ENCODE data around the gene INSYN2B.

INSYN2B gene

GRCh38 chr5:169933127-169933526 is 47.2 kb downstream of the INSYN2B start:
- DNase-seq (ENCODE audit: low spot score): no peak
- TF ChIP-seq CTCF (IDR thresholded peaks at IDR 0.05; ENCODE audit: extremely low read depth, insufficient read depth, missing control alignments): no peak
- in situ Hi-C loops (cut with MboI; ENCODE audit: low pct_unique_long_range_greater_than_20kb, low sequenced_read_pairs, unreplicated experiment): no loop called here

GRCh38 chr5:169923988-169924387 is 56.3 kb downstream of the INSYN2B start:
- no peak for DNase-seq (ENCODE audit: low spot score)
- no peak for TF ChIP-seq CTCF (IDR thresholded peaks at IDR 0.05; ENCODE audit: extremely low read depth, insufficient read depth, missing control alignments)
- in situ Hi-C loops (cut with MboI; ENCODE audit: low pct_unique_long_range_greater_than_20kb, low sequenced_read_pairs, unreplicated experiment): no loop called here

- in situ Hi-C loops (cut with MboI; ENCODE audit: low pct_unique_long_range_greater_than_20kb, low sequenced_read_pairs, unreplicated experiment): no loop called here
- DNase-seq (ENCODE audit: low spot score): no peak
- TF ChIP-seq CTCF (IDR thresholded peaks at IDR 0.05; ENCODE audit: extremely low read depth, insufficient read depth, missing control alignments): no peak
Measured at GRCh38 chr5:169922474-169922873, 57.8 kb downstream of the INSYN2B start.

GRCh38 chr5:169921949-169922348 is 58.3 kb downstream of the INSYN2B start:
- in situ Hi-C loops (cut with MboI; ENCODE audit: low pct_unique_long_range_greater_than_20kb, low sequenced_read_pairs, unreplicated experiment): no loop called here
- no peak for DNase-seq (ENCODE audit: low spot score)
- no peak for TF ChIP-seq CTCF (IDR thresholded peaks at IDR 0.05; ENCODE audit: extremely low read depth, insufficient read depth, missing control alignments)

- TF ChIP-seq CTCF (IDR thresholded peaks at IDR 0.05; ENCODE audit: extremely low read depth, insufficient read depth, missing control alignments): no peak
Measured at GRCh38 chr5:169921384-169921783, 58.9 kb downstream of the INSYN2B start.

GRCh38 chr5:169920474-169920873 is 59.8 kb downstream of the INSYN2B start:
- in situ Hi-C loops (cut with MboI; ENCODE audit: low pct_unique_long_range_greater_than_20kb, low sequenced_read_pairs, unreplicated experiment): no loop called here
- DNase-seq (ENCODE audit: low spot score): no peak
- no peak for TF ChIP-seq CTCF (IDR thresholded peaks at IDR 0.05; ENCODE audit: extremely low read depth, insufficient read depth, missing control alignments)

More at GRCh38 chr5:169921384-169921783, 58.9 kb downstream of the INSYN2B start:
- in situ Hi-C loops (cut with MboI; ENCODE audit: low pct_unique_long_range_greater_than_20kb, low sequenced_read_pairs, unreplicated experiment): no loop called here
- no peak for DNase-seq (ENCODE audit: low spot score)

- DNase-seq (ENCODE audit: low spot score): no peak
- TF ChIP-seq CTCF (IDR thresholded peaks at IDR 0.05; ENCODE audit: extremely low read depth, insufficient read depth, missing control alignments): no peak
- in situ Hi-C loops (cut with MboI; ENCODE audit: low pct_unique_long_range_greater_than_20kb, low sequenced_read_pairs, unreplicated experiment): no loop called here
Measured at GRCh38 chr5:169918228-169918627, 62.1 kb downstream of the INSYN2B start.

Measured in GM13977 (cell line).